ES-I3 (cell line): ENCODE data around the gene TANGO6.

Experiments used
- H3K36me3 ChIP-seq: 2 replicates; pipeline ENCODE4 v1.6.1; 2013; ENCODE audit warnings: mild to moderate bottlenecking, low read length, control low read depth, moderate library complexity; ENCODE audit not compliant: insufficient read depth
- H3K4me1 ChIP-seq: 2 replicates; pipeline ENCODE4 v1.6.1; 2013; ENCODE audit warnings: mild to moderate bottlenecking, control low read depth, low read length; ENCODE audit not compliant: insufficient read depth
- H3K9ac ChIP-seq: 2 replicates; pipeline ENCODE4 v1.6.1; 2013; ENCODE audit warnings: low read depth, mild to moderate bottlenecking, low read length, moderate library complexity
- H3K9me3 ChIP-seq: 2 replicates; pipeline ENCODE4 v1.6.1; 2013; ENCODE audit warnings: mild to moderate bottlenecking, low read length, moderate library complexity; ENCODE audit not compliant: control insufficient read depth, insufficient read depth

TANGO6 gene

GRCh38 chr16:69071036-69071435, 227.7 kb downstream of the TANGO6 start:
- Histone ChIP-seq H3K4me1 (peaks cover 37% of the 10 kb centered on the region), H3K9me3 (no peaks in the 10 kb centered on the region), H3K36me3 (no peaks in the 10 kb centered on the region), H3K9ac (no peak overlapping the region)

GRCh38 chr16:69072640-69072974, 229.3 kb downstream of the TANGO6 start:
- no peak overlapping the region for H3K9ac ChIP-seq
- no peaks in the 10 kb centered on the region for H3K36me3 ChIP-seq
- peaks cover 50% of the 10 kb centered on the region for H3K4me1 ChIP-seq
- no peaks in the 10 kb centered on the region for H3K9me3 ChIP-seq

- no peaks in the 10 kb centered on the region for H3K9me3 ChIP-seq
- no peaks in the 10 kb centered on the region for H3K36me3 ChIP-seq
- H3K4me1 ChIP-seq, result peaks cover 54% of the 10 kb centered on the region
- peak overlapping the region; percentile 16 for H3K9ac ChIP-seq
These were observed 229.9 kb downstream of the TANGO6 start for GRCh38 chr16:69073181-69073702.

- Histone ChIP-seq H3K4me1 (peaks cover 44% of the 10 kb centered on the region), H3K9me3 (no peaks in the 10 kb centered on the region), H3K9ac (no peak overlapping the region), H3K36me3 (no peaks in the 10 kb centered on the region)
These were observed 233.9 kb downstream of the TANGO6 start for GRCh38 chr16:69077251-69077650.

GRCh38 chr16:69078073-69078472, 234.7 kb downstream of the TANGO6 start:
- H3K9me3 ChIP-seq, result no peaks in the 10 kb centered on the region
- no peaks in the 10 kb centered on the region for H3K36me3 ChIP-seq
- H3K4me1 ChIP-seq, result peaks cover 36% of the 10 kb centered on the region
- no peak overlapping the region for H3K9ac ChIP-seq

- Histone ChIP-seq H3K36me3 (no peaks in the 10 kb centered on the region), H3K9ac (no peak overlapping the region), H3K4me1 (peaks cover 30% of the 10 kb centered on the region), H3K9me3 (no peaks in the 10 kb centered on the region)
These were observed 236.4 kb downstream of the TANGO6 start for GRCh38 chr16:69079697-69080096.

GRCh38 chr16:69083306-69083941, 240.1 kb downstream of the TANGO6 start:
- no peaks in the 10 kb centered on the region for H3K36me3 ChIP-seq
- no peaks in the 10 kb centered on the region for H3K9me3 ChIP-seq

GRCh38 chr16:69084289-69084688, 241.0 kb downstream of the TANGO6 start:
- Histone ChIP-seq H3K4me1 (peaks cover 13% of the 10 kb centered on the region; the same call in 1 of the 2 replicates), H3K9ac (no peak overlapping the region), H3K9me3 (no peaks in the 10 kb centered on the region), H3K36me3 (no peaks in the 10 kb centered on the region)

More at GRCh38 chr16:69083306-69083941, 240.1 kb downstream of the TANGO6 start:
- H3K9ac ChIP-seq, result no peak overlapping the region
- peaks cover 11% of the 10 kb centered on the region for H3K4me1 ChIP-seq

GRCh38 chr16:69085032-69085695, 241.8 kb downstream of the TANGO6 start:
- no peaks in the 10 kb centered on the region for H3K9me3 ChIP-seq
- no peaks in the 10 kb centered on the region for H3K36me3 ChIP-seq
- no peak overlapping the region for H3K9ac ChIP-seq

GRCh38 chr16:69087161-69087581, 243.8 kb downstream of the TANGO6 start:
- Histone ChIP-seq H3K36me3 (no peaks in the 10 kb centered on the region), H3K4me1 (peaks cover 22% of the 10 kb centered on the region), H3K9ac (no peak overlapping the region), H3K9me3 (no peaks in the 10 kb centered on the region)

More at GRCh38 chr16:69085032-69085695, 241.8 kb downstream of the TANGO6 start:
- peaks cover 21% of the 10 kb centered on the region for H3K4me1 ChIP-seq

GRCh38 chr16:69088684-69089083, 245.4 kb downstream of the TANGO6 start:
- Histone ChIP-seq H3K36me3 (no peaks in the 10 kb centered on the region), H3K9ac (peak overlapping the region; percentile 4; the same call in 1 of the 2 replicates), H3K9me3 (no peaks in the 10 kb centered on the region), H3K4me1 (peaks cover 22% of the 10 kb centered on the region)

GRCh38 chr16:69089091-69089910, 246.0 kb downstream of the TANGO6 start:
- peak overlapping the region; percentile 4; the same call in 1 of the 2 replicates for H3K9ac ChIP-seq
- H3K36me3 ChIP-seq, result no peaks in the 10 kb centered on the region
- H3K9me3 ChIP-seq, result no peaks in the 10 kb centered on the region
- peaks cover 22% of the 10 kb centered on the region for H3K4me1 ChIP-seq

GRCh38 chr16:69093974-69094373, 250.6 kb downstream of the TANGO6 start:
- Histone ChIP-seq H3K36me3 (no peaks in the 10 kb centered on the region), H3K9ac (no peak overlapping the region), H3K9me3 (no peaks in the 10 kb centered on the region), H3K4me1 (peaks cover 25% of the 10 kb centered on the region)

GRCh38 chr16:69094501-69094900, 251.2 kb downstream of the TANGO6 start:
- no peaks in the 10 kb centered on the region for H3K9me3 ChIP-seq
- H3K9ac ChIP-seq, result no peak overlapping the region
- H3K4me1 ChIP-seq, result peaks cover 20% of the 10 kb centered on the region
- H3K36me3 ChIP-seq, result no peaks in the 10 kb centered on the region
